HG03196 (cell line): ENCODE data around the gene LSM2.
"Not testable (repeated sequence)": the region's sequence is repeated elsewhere in the genome, so short reads cannot be mapped to it uniquely, and the experiment has no call there.

Experiments used
- ATAC-seq: cut with Tn5 transposase; IDR thresholded peaks from one replicate; pipeline ENCODE4 v1.9.1; 2021; ENCODE audit not compliant: unreplicated experiment

The LSM2 gene

DNA sequence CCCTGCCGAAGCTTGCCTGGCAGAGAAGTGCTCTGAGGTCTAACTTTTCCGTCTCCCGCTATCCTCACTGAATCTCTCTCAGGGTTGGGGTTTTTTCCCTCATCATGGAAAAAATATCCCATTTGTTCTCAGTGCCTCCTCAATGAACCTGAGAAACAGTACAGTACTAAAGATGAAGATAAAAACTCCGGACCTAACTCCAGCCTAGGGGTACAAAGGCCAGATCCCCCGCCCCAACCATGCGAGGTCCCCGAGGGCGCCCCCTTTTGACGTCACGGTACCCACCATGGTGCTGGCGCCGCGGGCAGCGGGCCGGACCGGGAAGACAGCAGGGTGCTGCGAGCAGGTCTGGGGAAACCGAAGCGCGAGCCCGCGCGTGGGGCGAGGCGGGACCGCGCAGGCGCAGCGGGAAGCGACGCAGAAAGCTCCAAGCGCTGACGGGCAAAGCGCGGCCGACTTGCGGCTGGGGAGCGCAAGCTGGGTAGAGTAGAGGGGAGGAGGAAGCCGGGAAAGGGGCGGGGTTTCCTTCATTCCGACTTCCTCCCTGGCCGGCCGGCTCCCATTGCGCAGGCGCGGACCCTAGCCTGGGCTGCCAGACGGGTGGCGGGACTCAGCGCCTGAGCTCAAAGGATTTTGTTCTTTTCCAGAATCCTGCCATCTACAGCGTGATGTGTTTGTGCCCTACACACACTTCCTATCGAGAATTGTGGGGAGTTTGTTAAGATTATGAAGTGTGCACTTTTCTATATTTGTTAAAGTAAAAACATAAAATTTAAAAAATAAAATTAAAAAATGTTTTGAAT is at the start of gene LSM2:
LSM2 (minus strand) TSS at position 497 of the 803 bp plus-strand sequence; CDS start at position 288, 209 bp downstream.
- peak; percentile 83 for ATAC-seq

DNA sequence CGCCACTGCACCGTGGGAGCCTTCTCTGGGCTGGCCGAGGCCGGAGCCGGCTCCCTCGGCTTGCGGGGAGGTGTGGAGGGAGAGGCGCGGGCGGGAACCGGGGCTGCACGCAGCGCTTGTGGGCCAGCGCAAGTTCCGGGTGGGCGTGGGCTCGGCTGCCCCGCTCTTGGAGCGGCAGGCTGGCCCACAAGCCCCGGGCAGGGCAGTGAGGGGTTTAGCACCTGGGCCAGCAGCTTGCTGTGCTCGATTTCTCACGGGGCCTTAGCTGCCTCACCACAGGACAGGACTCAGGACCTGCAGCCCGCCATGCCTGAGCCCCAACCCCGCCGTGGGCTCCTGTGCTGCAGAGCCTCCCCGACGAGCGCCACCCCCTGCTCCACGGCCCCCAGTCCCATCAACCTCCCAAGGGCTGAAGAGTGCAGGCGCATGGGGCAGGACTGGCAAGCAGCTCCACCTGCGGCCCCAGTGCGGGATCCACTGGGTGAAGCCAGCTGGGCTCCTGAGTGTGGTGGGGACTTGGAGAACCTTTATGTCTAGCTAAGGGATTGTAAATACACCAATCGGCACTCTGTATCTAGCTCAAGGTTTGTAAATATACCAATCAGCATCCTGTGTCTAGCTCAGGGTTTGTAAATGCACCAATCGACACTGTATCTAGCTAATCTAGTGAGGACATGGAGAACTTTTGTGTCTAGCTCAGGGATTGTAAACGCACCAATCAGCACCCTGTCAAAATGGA is 45.4 kb upstream of the LSM2 start:
- not testable (repeated sequence) for ATAC-seq

DNA sequence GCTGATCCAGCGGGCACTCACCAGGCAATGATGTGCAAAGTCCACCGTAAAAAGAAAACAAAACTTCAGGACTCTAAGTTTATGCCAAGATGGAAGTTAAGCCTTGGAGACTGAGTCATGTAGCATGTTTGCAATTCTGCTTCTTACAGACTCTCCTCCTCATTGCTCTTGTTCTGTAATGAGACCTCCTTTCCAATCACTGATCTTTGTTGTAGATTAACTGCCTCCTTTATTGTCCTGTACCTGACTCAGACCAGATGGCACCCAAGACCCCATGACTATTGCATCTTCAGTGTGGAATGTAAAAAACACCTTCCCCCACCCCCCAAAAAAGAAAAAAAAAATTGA is 44.7 kb upstream of the LSM2 start:
- no peak for ATAC-seq

DNA sequence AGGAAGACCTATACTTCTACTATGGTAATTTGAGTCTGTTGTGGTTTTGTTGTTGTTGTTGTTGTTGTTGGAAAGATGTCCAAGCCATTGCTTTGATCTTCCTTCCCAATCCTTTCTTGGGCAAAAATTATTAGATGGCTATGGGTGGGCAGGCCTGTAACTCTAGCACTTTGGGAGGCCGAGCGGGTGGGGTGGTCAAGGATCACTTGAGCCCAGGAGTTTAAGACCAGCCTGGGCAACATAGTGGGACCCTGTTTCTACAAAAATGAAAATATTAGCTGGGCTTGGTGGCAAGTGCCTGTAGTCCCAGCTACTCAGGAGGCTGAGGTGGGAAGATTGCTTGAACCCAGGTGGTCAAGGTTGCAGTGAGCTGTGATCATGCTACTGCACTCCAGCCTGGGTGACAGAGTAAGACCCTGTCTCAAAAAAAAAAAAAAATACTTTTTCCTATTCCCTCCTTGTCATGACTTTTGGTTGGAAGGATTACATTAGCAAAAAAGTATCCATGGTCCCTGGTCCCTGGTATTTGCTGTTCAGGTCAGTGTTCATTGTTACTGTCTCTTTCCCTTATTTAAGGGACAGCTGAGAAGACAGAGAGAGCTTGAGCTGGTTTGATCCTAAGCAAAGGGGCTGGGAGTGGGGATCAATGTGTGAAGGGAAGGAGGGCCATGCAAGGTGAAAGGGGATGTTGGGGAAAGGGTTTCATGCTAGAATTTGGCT is 44.2 kb upstream of the LSM2 start:
- no peak for ATAC-seq

DNA sequence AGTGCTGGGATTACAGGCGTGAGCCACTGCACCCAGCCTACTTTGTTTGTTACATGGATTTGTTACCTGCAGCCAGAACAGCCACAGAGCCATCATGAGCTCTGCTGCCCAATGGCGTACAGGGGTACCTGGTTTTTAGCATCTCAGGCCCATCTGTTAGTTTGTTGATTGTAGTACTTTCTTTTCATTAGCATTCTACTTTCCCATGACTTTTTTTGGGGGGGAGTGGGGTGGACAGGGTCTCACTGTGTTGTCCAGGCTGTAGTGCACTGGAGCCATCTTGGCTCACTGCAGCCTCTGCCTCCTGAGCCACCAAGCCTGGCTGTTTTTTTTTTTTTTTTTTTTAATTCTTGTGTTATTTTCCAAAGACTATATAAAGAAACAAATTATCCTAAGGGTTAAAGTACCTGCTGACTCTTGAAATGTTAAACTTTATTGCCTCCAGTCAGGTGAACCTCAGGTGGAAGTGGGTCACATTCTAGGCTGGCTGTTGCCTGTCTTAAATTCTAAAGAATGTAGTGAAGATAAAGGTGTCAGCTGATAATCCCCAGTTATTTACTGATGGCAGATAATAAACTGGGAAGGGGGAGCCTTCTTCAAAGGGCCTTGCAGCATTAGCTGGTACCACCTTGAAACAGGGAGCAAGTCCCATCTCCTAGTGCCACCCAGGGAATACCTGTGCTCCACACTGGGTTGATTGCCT is 40.7 kb upstream of the LSM2 start:
- ATAC-seq, result no peak

DNA sequence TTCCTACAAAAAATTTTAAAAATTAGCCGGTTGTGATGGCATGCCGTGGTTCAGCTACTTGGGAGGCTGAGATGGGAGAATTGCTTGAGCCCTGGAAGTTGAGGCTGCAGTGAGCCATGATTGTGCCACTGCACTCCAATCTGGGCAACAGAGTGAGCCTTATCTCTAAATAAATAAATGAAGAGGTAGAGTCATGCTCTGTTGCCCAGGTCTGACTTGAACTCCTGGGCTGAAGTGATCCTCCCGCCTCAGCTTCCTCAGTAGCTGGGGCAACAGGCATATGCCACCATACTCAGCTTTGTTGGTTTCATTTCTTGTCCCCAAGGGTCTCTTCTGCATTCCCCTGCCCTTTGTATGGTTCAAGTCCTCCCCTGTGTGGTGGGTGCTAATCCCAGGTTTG is 37.7 kb upstream of the LSM2 start:
- ATAC-seq, result no peak

DNA sequence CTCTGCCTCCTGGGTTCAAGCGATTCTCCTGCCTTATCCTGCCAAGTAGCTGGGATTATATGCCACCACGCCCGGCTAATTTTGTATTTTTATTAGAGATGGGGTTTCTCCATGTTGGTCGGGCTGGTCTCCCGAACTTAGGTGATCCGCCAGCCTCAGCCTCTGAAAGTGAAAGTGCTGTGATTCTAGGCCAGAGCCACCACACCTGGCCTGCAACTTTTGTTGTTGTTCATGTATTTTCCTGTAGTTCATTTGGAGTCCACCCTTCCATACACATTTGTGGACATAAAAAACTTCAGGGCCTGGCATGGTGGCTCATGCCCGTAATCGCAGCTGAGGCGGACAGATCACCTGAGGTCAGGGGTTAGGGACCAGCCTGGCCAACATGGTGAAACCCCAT is 35.3 kb upstream of the LSM2 start:
- ATAC-seq, result no peak

DNA sequence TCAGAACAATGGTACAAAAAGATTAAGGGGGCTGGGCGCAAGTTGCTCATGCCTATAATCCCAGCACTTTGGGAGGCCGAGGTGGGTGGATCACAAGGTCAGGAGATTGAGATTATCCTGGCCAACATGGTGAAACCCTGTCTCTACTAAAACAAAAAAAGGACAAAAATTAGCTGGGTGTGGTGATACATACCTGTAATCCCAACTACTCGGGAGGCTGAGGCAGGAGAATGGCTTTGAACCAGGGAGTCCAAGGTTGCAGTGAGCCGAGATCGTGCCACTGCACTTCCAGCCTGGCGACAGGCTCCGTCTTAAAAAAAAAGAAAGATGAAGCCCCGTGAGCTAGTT is 33.0 kb upstream of the LSM2 start:
- ATAC-seq, result not testable (repeated sequence)

DNA sequence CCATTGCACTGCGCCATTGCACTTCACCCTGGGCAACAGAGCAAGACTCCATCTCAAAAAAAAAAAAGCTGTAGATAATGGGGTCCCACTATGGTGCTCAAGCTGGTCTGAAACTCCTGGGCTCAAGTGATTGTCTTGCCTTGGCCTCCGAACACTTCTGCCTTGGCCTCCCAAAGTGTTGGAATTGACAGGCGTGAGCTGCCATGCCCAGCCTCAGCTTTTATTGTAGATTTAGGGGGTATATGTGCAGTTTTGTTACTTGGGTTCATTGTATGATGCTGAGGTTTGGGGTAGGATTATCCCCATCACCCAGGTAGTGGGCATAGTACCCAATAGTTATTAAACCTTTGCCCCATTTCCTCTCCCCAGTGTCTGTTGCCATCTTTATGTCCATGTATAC is 32.2 kb upstream of the LSM2 start:
- no peak for ATAC-seq

DNA sequence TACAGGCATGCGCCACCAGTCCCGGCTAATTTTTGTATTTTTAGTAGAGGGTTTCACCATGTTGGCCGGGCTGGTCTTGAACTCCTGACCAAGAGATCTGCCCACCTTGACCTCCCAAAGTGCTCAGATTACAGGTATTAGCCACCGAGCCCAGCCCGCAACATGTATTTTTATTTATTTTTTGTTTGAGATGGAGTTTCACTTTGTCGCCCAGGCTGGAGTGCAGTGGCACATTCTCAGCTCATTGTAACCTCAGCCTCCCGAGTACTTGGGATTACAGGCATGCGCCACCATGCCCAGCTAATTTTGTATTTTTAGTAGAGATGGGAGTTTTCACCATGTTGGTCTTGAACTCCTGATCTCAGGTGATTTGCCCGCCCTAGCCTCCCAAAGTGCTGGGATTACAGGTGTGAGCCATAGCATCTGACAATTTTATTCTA is 31.4 kb upstream of the LSM2 start:
- ATAC-seq, result not testable (repeated sequence)

DNA sequence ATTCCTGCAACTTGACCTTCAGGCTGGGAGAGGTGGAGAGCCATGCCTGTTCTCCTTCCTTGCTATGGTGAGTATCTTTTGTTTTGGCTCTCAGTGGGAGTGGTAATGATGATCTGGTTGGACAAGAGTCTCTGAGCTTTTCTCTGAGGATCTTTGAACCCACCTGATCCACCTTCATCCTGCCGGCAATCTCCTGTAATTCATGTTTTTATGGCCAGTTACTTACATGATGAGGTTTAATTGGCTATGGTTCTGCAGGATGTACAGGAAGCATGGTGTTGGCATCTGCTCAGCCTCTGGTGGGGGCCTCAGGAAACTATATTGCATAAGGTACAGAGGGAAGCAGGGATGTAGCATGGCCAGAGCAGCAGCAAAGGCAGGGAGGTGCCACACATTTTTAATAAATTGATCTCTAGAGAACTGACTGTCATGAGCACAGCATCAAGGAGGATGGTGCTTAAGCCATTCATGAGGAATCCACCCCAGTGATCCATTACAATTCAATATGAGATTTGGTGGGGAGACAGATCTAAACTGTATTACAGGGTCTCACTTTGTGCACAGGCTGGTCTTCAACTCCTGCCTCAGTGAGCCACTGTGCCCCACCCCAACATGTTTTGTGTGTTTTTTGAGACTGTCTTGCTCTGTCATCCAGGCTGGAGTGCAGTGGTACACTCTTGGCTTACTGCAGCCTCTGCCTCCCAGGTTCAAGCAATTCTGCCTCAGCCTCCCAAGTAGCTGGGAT is 30.8 kb upstream of the LSM2 start:
- no peak for ATAC-seq

DNA sequence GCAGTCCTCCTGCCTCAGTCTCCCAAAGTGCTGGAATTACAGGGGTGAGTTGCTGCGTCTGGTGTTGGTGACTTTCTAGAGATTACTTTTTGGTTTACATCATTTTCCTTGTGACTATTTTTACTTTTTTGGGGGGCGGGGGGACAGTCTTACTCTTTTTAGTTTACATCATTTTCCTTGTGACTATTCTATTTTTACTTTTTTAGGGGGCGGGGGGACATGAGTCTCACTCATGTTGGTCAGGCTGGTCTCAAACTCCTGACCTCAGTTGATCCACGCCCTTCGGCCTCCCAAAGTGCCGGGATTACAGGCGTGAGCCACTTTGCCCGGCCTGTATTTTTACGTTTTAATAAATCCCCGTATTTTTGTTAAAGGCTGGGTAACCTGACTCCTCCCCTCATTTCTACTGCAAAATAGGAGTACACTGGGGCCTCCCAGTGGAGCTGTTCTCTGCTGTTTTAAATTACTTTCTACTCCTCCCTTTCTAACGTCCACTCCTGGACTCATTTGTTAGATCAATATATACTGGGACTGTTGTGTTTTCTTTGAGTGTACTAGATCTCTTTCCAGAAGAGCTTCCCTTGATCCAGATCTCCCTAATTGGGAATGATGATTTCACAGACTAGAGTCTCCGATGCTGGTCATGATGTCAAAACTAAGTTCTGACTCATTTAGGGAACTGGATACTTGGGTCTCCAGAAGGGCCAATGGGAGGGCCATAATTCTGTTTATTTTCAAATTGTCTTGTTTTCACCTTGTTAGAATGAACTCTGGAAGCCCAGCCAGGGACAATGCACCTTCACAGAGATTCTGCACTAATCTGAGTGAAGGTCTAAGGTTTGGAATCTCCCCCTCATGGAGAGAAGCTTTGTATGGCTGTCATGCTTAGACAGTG is 30.0 kb upstream of the LSM2 start:
- ATAC-seq, result no peak

DNA sequence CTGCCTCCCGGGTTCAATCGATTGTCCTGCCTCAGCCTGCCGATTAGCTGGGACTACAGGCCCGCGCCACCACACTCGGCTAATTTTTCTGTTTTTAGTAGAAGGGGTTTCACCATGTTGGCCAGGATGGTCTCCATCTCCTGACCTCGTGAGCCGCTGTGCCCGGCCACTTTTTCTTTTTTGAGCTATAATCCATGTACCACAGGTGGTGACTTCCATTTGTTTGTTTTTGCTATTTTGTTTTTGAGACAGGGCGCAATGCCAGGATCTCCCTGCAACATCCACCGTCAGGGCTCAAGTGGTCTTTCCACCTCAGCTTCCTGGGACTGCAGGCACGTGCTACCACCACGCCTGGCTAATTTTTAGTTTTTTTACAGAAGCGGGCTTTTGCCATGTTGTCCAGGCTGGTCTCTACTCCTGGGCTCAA is 29.3 kb upstream of the LSM2 start:
- ATAC-seq, result no peak

DNA sequence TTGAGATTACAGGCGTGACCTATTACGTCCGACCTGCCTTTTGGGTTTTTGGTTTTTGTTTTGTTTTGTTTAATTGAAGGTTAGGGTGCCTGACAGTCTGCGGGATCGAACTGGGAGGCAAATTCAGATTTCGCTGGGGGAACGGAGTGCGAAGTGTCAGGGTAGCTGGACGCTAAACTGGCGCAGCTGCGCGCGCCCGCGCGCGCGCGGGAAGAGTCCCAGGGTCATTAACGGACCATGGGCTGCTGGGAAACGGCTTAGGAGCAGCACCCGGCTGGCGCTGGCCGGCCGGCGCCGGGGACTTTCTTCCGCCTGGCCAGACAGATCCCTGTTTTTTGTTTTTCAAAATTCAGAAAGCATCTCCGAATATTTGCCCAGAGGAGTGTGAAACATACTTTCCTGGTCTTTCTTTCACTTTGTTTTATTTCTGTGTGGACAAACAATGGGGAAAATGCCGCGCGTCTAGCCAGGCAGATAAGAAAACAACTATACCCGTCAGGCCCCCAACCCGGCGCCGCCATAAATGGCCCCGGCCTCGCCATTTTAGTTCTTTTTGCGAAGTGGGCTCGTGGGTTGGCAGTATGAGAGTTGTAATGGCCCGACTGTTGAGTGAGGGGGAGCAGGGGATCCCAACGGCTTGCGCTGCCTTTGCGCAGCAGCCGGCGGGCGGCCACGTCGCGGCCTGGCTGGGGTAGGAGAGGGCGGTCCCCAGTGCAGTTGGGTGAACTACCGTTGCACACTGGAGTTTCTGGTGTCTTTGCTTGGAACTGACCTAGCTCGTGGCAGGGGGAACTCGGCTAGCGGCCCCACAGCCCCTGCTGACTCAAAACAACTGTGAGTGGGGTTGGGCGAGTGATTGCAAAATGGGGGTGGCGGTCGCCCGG is 27.8 kb upstream of the LSM2 start:
- peak; percentile 40 for ATAC-seq

DNA sequence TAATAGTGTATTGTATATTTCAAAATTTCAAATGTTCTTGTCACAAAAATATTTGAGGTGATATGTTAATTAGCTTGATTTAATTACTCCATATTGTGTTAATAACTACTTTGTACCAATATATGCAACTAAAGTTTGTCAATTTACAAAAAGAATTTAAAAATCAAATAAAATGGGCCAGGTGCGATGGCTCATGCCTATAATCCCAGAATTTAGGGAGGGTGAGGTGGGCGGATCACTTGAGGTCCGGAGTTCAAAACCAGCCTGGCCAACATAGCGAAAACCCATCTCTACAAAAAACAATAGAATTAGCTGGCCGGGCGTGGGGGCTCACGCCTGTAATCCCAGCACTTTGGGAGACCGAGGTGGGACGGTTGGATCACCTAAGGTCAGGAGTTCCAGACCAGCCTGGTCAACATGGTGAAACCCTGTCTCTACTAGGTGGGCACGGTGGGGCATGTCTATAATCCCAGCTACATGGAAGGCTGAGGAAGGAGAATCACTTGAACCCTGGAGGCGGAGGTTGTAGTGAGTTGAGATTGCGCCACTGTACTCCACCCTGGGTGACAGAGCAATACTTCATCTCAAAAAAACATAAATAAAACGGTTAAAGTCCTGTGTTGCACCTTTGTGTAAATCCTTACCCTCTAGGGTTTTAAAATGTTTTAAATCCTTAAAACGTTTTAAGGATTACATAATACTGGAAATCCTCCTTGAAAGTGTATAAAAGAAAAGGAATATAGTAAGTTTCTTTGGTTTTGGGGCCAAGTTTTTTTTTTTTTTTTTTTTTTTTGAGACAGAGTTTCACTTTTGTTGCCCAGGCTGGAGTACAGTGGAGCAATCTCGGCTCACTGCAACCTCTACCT is 24.8 kb upstream of the LSM2 start:
- ATAC-seq, result no peak

DNA sequence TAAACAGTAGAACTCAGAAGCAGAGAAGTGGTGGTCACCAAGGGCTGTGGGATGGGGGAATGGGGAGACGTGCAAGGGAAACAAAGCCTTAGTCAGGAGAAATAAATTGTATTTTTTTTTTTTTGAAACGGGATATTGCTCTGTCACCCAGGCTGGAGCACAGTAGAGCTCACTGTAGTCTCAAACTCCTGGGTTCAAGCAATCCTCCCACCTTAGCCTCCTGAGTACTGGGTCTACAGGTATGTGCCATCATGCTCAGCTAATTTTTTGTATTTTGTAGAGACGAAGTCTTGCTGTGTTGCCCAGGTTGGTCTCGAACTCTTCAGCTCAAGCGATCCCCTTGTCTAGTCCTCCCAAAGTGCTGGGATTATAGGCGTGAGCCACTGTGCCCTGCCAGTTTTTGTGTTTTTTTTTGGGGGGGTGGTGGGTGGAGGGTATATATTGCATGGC is 24.1 kb upstream of the LSM2 start:
- ATAC-seq, result no peak

DNA sequence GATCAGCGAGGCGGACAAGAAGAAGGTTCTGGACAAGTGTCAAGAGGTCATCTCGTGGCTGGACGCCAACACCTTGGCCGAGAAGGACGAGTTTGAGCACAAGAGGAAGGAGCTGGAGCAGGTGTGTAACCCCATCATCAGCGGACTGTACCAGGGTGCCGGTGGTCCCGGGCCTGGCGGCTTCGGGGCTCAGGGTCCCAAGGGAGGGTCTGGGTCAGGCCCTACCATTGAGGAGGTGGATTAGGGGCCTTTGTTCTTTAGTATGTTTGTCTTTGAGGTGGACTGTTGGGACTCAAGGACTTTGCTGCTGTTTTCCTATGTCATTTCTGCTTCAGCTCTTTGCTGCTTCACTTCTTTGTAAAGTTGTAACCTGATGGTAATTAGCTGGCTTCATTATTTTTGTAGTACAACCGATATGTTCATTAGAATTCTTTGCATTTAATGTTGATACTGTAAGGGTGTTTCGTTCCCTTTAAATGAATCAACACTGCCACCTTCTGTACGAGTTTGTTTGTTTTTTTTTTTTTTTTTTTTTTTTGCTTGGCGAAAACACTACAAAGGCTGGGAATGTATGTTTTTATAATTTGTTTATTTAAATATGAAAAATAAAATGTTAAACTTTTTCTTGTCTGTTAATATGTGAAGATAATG is 23.0 kb upstream of the LSM2 start:
- no peak for ATAC-seq
